HCT116 (cell line): ENCODE results near the gene SERINC4. TPM values are rescaled to one million over a fixed set of nuclear protein-coding genes. Genes with fewer than 3 reads are reported as not detected.

Experiments used
- ATAC-seq: fragments of 200-7000 bp; cut with Tn5 transposase; 2 replicates; pipeline ENCODE4 v1.9.1; 2020; ENCODE audit warnings: mild to moderate bottlenecking, moderate library complexity
- BruUV-seq: library from RNA; stranded (reverse); fragments of 400-500 nt; replicated peaks from 2 replicates; lab custom pipeline; 2021; lab: Mats Ljungman, UMichigan
- CTCF ChIA-PET: fragments of 300-600 bp; sonication (Branson Sonifier 250); formaldehyde crosslinking; loops from one replicate; lab custom pipeline; 2021; ENCODE audit warnings: antibody characterized with exemption; lab: Charles Lee
- POLR2A ChIA-PET: fragments of 300-600, 350-600 bp; sonication (Branson Sonifier 250); formaldehyde crosslinking; loops from one replicate; lab custom pipeline; 2021; ENCODE audit warnings: antibody characterized with exemption; lab: Charles Lee
- RAD21 ChIA-PET, 2 experiments: fragments of 300-600 bp; sonication (Branson Sonifier 250); formaldehyde crosslinking; loops; one replicate each; lab custom pipeline; 2023; ENCODE audit warnings: low total read pairs in 2 of 2; ENCODE audit not compliant: uncharacterized antibody in 2 of 2, unreplicated experiment in 2 of 2, low non-redundant PET in 1 of 2; lab: Charles Lee
- DNase-seq: peaks from one replicate; pipeline ENCODE4 v3.0.0-alpha.2; 2010; ENCODE audit warnings: low read depth, low spot score
- H2AFZ ChIP-seq: fragments of 200-600 bp; shearing (Covaris generic), sonication (generic); 2 replicates; pipeline ENCODE4 v1.6.1; 2017; ENCODE audit warnings: low read depth, mixed run types, mixed read lengths, antibody characterized with exemption, low read length; ENCODE audit not compliant: poor library complexity, severe bottlenecking
- H3K27ac ChIP-seq: 2 replicates; pipeline ENCODE4 v1.5.1; 2012; ENCODE audit warnings: low read depth, low read length
- H3K27me3 ChIP-seq: fragments of 200-600 bp; sonication (generic); 2 replicates; pipeline ENCODE4 v1.6.1; 2016; ENCODE audit warnings: mixed run types, low read length, mixed read lengths; ENCODE audit not compliant: insufficient read depth
- H3K36me3 ChIP-seq, 2 experiments: fragments of 200-500 bp in 1 of 2; fragments of 200-600 bp in 1 of 2; sonication (Bioruptor generic) in 1 of 2; sonication (generic) in 1 of 2; 2 replicates each; pipeline versions ENCODE4 v1.5.1 to v1.6.1; 2014 to 2016; ENCODE audit warnings: low read length in 2 of 2, inconsistent platforms in 1 of 2, mixed read lengths in 1 of 2, mixed run types in 1 of 2; ENCODE audit not compliant: insufficient read depth in 2 of 2, control insufficient read depth in 1 of 2
- H3K4me1 ChIP-seq, 2 experiments: fragments of 200-600 bp in 1 of 2; sonication (generic) in 1 of 2; 2 replicates each; pipeline versions ENCODE4 v1.5.1 to v1.6.1; 2012 to 2017; ENCODE audit warnings: low read length in 2 of 2, inconsistent platforms in 1 of 2, mild to moderate bottlenecking in 1 of 2, mixed read lengths in 1 of 2, mixed run types in 1 of 2, moderate library complexity in 1 of 2; ENCODE audit not compliant: insufficient read depth in 2 of 2, control insufficient read depth in 1 of 2
- H3K4me2 ChIP-seq: fragments of 200-600 bp; sonication (generic); 2 replicates; pipeline ENCODE4 v1.6.1; 2017; ENCODE audit warnings: mixed run types, low read length, mixed read lengths
- H3K4me3 ChIP-seq, 2 experiments: fragments of 200-600 bp in 1 of 2; sonication (generic) in 1 of 2; replicated peaks in 1 of 2; 2 replicates each; pipeline ENCODE4 v1.5.1; 2011 to 2016; ENCODE audit warnings: low read length in 2 of 2, control low read depth in 1 of 2, low read depth in 1 of 2, mild to moderate bottlenecking in 1 of 2, mixed read lengths in 1 of 2, mixed run types in 1 of 2
- H3K79me2 ChIP-seq: fragments of 200-600 bp; sonication (generic); 2 replicates; pipeline ENCODE4 v1.6.1; 2017; ENCODE audit warnings: mild to moderate bottlenecking, mixed run types, low read length, moderate library complexity, mixed read lengths; ENCODE audit not compliant: insufficient read depth
- H3K9ac ChIP-seq: fragments of 200-600 bp; sonication (generic); 2 replicates; pipeline ENCODE4 v1.6.1; 2016; ENCODE audit warnings: low read length, mixed read lengths
- H3K9me2 ChIP-seq: fragments of 200-600 bp; sonication (generic), shearing (Covaris generic); 2 replicates; pipeline ENCODE4 v1.6.1; 2017; ENCODE audit warnings: mixed run types, mild to moderate bottlenecking, moderate library complexity; ENCODE audit not compliant: insufficient read depth
- H3K9me3 ChIP-seq, 2 experiments: fragments of 200-500 bp in 1 of 2; fragments of 200-600 bp in 1 of 2; sonication (Bioruptor generic) in 1 of 2; sonication (generic) in 1 of 2; 2 replicates each; pipeline ENCODE4 v1.6.1; 2014 to 2017; ENCODE audit warnings: low read length in 2 of 2, mixed read lengths in 2 of 2, inconsistent platforms in 1 of 2, low read depth in 1 of 2, mild to moderate bottlenecking in 1 of 2, mixed run types in 1 of 2, moderate library complexity in 1 of 2; ENCODE audit not compliant: control insufficient read depth in 1 of 2, insufficient read depth in 1 of 2
- H4K20me1 ChIP-seq: fragments of 200-600 bp; sonication (generic), shearing (Covaris generic); 2 replicates; pipeline ENCODE4 v1.6.1; 2017; ENCODE audit warnings: mixed run types, mild to moderate bottlenecking, moderate library complexity; ENCODE audit not compliant: insufficient read depth
- ATF3 ChIP-seq: IDR thresholded peaks from 2 replicates; pipeline ENCODE4 v1.6.1; 2012
- CBX3 ChIP-seq: IDR thresholded peaks from 2 replicates; pipeline ENCODE4 v1.6.1; 2012; ENCODE audit warnings: low read depth
- CTCF ChIP-seq, 3 experiments: fragments of 200-600 bp in 1 of 3; sonication (generic) in 1 of 3; IDR thresholded peaks in 2 of 3; conservative IDR thresholded peaks in 1 of 3; 2 replicates each; pipeline ENCODE4 v1.5.1; 2012 to 2017; ENCODE audit warnings: low read depth in 2 of 3, low read length in 2 of 3, antibody characterized with exemption in 1 of 3, borderline replicate concordance in 1 of 3, control low read depth in 1 of 3, mild to moderate bottlenecking in 1 of 3, mixed read lengths in 1 of 3, mixed run types in 1 of 3, moderate library complexity in 1 of 3; ENCODE audit not compliant: insufficient read depth in 1 of 3
- EGR1 ChIP-seq: IDR thresholded peaks from 2 replicates; pipeline ENCODE4 v1.6.1; 2012; ENCODE audit warnings: low read depth
- EZH2 ChIP-seq: fragments of 200-600 bp; sonication (generic); IDR thresholded peaks from 2 replicates; pipeline ENCODE4 v1.6.1; 2017; ENCODE audit warnings: antibody characterized with exemption, mixed run types
- FOSL1 ChIP-seq: IDR thresholded peaks from 2 replicates; pipeline ENCODE4 v1.6.1; 2012; ENCODE audit warnings: low read depth
- MAX ChIP-seq: IDR thresholded peaks from 2 replicates; pipeline ENCODE4 v1.6.1; 2012
- POLR2A ChIP-seq: IDR thresholded peaks from 2 replicates; pipeline ENCODE4 v1.7.0; 2011; ENCODE audit warnings: borderline replicate concordance; ENCODE audit not compliant: insufficient read depth, insufficient read length; ENCODE audit errors: extremely low read depth
- POLR2AphosphoS5 ChIP-seq: IDR thresholded peaks from 2 replicates; pipeline ENCODE4 v1.6.1; 2011; ENCODE audit warnings: mild to moderate bottlenecking, low read depth, low read length, moderate library complexity
- RAD21 ChIP-seq: IDR thresholded peaks from 2 replicates; pipeline ENCODE4 v1.6.1; 2012; ENCODE audit warnings: low read depth, mild to moderate bottlenecking
- REST ChIP-seq: IDR thresholded peaks from 2 replicates; pipeline ENCODE4 v1.6.1; 2012; ENCODE audit warnings: low read depth
- SIN3A ChIP-seq: IDR thresholded peaks from 2 replicates; pipeline ENCODE4 v1.6.1; 2012; ENCODE audit warnings: low read depth
- SP1 ChIP-seq: IDR thresholded peaks from 2 replicates; pipeline ENCODE4 v1.6.1; 2012; ENCODE audit warnings: low read depth
- SRF ChIP-seq: IDR thresholded peaks from 2 replicates; pipeline ENCODE4 v1.6.1; 2012; ENCODE audit warnings: low read depth
- TCF7L2 ChIP-seq: IDR thresholded peaks from 2 replicates; pipeline ENCODE4 v1.7.0; 2011; ENCODE audit warnings: borderline replicate concordance, inconsistent platforms; ENCODE audit not compliant: insufficient read depth, insufficient read length; ENCODE audit errors: extremely low read depth
- YY1 ChIP-seq: IDR thresholded peaks from 2 replicates; pipeline ENCODE4 v1.6.1; 2011; ENCODE audit warnings: low read length, low read depth, moderate library complexity, mild to moderate bottlenecking; ENCODE audit not compliant: insufficient replicate concordance; ENCODE audit errors: extremely low read depth
- ZNF274 ChIP-seq: fragments of 200-500 bp; sonication (Bioruptor generic); IDR thresholded peaks from 2 replicates; pipeline ENCODE4 v1.6.1; 2014; ENCODE audit warnings: mild to moderate bottlenecking, low read depth, low read length, inconsistent platforms
- intact Hi-C: fragments of 100-400 bp; cut with micrococcal nuclease; formaldehyde crosslinking; loops from 2 replicates; pipeline ENCODE4 v1.10.0; 2022
- total RNA-seq: library from RNA; stranded (reverse); gene quantifications from one replicate; pipeline ENCODE4 v1.2.1, GENCODE V29; 2021; ENCODE audit not compliant: unreplicated experiment

Gene SERINC4
- total RNA-seq, 1 experiment from 2014 or later = 0.12 TPM

GRCh38 chr15:43824302-43825246 is 24.6 kb upstream of the SERINC4 start, which contains the start of gene MFAP1:
Gene MFAP1 (minus strand): TSS chr15:43824690. CDS start chr15:43824569, 121 bp downstream.
- POLR2A ChIA-PET = interaction anchor here (0.7 to 1.3 kb wide), 7 partner anchors 8 to 49 kb away, joined by 3 to 7 read pairs (median 3); partner anchors contain the start of genes ELL3, HYPK and SERINC4
- CTCF ChIA-PET = no interaction called here
- H3K4me2 ChIP-seq = peak within 1 kb of the TSS; percentile 89
- intact Hi-C loops = no loop called here
- peak within 1 kb of the TSS; percentile 83 for H3K9ac ChIP-seq
- H3K79me2 ChIP-seq = peaks cover 75% of the 10 kb centered on the region
- peaks cover 10 to 12% of the 10 kb centered on the region in 2 experiments for H3K36me3 ChIP-seq
- H3K27ac ChIP-seq = peak within 1 kb of the TSS; percentile 67
- RAD21 ChIA-PET = no interaction called here
- peaks cover 15 to 41% of the 10 kb centered on the region in 2 experiments for H3K4me1 ChIP-seq
- no peaks in the 10 kb centered on the region for H3K27me3 ChIP-seq
- no peaks in the 10 kb centered on the region for H4K20me1 ChIP-seq
- no peaks in the 10 kb centered on the region for H3K9me3 ChIP-seq
- H2AFZ ChIP-seq = no peak within 1 kb of the TSS
- TSS peak; percentile 84 for BruUV-seq
- no peaks in the 10 kb centered on the region for H3K9me2 ChIP-seq
- DNase-seq (peak; percentile 95), ATAC-seq (peak; percentile 83)
- peak within 1 kb of the TSS; percentile 73 to 90 for H3K4me3 ChIP-seq
- TF ChIP-seq POLR2A (peak; percentile 92), ATF3 (no peak), EZH2 (no peak), FOSL1 (no peak), ZNF274 (no peak), CTCF (IDR thresholded peaks at IDR 0.05 in 2 of 3, conservative IDR thresholded peaks at IDR 0.05 in 1 of 3; ENCODE audit: borderline replicate concordance in 1 of 3, insufficient read depth in 1 of 3, low read depth in 2 of 3, low read length in 2 of 3) (no peak), POLR2AphosphoS5 (peak; percentile 93), EGR1 (0 out of 2 replicates have a peak, but pooled peaks have one; percentile 13), YY1 (peak; percentile 74), REST (no peak), SRF (no peak; the same call in 1 of the 2 replicates), SP1 (peak; percentile 67; the same call in 1 of the 2 replicates), TCF7L2 (no peak), SIN3A (peak; percentile 96), CBX3 (peak; percentile 87), MAX (peak; percentile 97), RAD21 (no peak)
